SU-DHL-6 (cell line): Measurements from ENCODE around the gene RECK.
"Not testable (repeated sequence)": the region's sequence is repeated elsewhere in the genome, so short reads cannot be mapped to it uniquely, and the experiment has no call there.

Experiments
- H2AFZ ChIP-seq: fragments of 200-600 bp; sonication (generic); 2 replicates; pipeline ENCODE4 v1.6.1; 2014; ENCODE audit warnings: low read depth, mild to moderate bottlenecking, moderate library complexity, mixed read lengths, antibody characterized with exemption, low read length; ENCODE audit not compliant: severe bottlenecking
- H3F3A ChIP-seq: fragments of 200-600 bp; shearing (Covaris generic); 2 replicates; pipeline ENCODE4 v1.6.0; 2016; ENCODE audit warnings: antibody characterized with exemption, mild to moderate bottlenecking; ENCODE audit not compliant: insufficient read depth
- H3K27ac ChIP-seq: fragments of 200-600 bp; sonication (generic); 2 replicates; pipeline ENCODE4 v1.5.1; 2016; ENCODE audit warnings: low read depth, mild to moderate bottlenecking, low read length, moderate library complexity, mixed read lengths
- H3K27me3 ChIP-seq: fragments of 200-600 bp; sonication (generic), shearing (Covaris generic); 2 replicates; pipeline ENCODE4 v1.6.0; 2014; ENCODE audit warnings: mild to moderate bottlenecking, low read length
- H3K36me3 ChIP-seq: fragments of 200-600 bp; sonication (generic); 2 replicates; pipeline ENCODE4 v1.6.1; 2014; ENCODE audit warnings: mild to moderate bottlenecking, low read length, mixed read lengths
- H3K4me2 ChIP-seq: fragments of 300-600, 200-600 bp; shearing (Covaris generic), sonication (generic); 2 replicates; pipeline ENCODE4 v1.6.0; 2014; ENCODE audit warnings: low read length, low read depth, mild to moderate bottlenecking; ENCODE audit not compliant: poor library complexity, severe bottlenecking
- H3K4me3 ChIP-seq: fragments of 200-600 bp; sonication (generic); 2 replicates; pipeline ENCODE4 v1.5.1; 2014; ENCODE audit warnings: antibody characterized with exemption, low read length, mild to moderate bottlenecking, mixed read lengths; ENCODE audit not compliant: insufficient read depth, poor library complexity, severe bottlenecking
- H3K79me2 ChIP-seq: fragments of 200-600 bp; sonication (generic); 2 replicates; pipeline ENCODE4 v1.6.1; 2014; ENCODE audit warnings: mild to moderate bottlenecking, low read length, moderate library complexity; ENCODE audit not compliant: insufficient read depth
- H3K9ac ChIP-seq: fragments of 200-600 bp; sonication (generic); 2 replicates; pipeline ENCODE4 v1.7.0; 2014; ENCODE audit warnings: mild to moderate bottlenecking, low read length
- H3K9me2 ChIP-seq: fragments of 200-600 bp; sonication (generic); replicated peaks from 2 replicates; pipeline ENCODE4 v1.6.1; 2014; ENCODE audit warnings: low read length; ENCODE audit not compliant: insufficient read depth
- H3K9me3 ChIP-seq: fragments of 200-600 bp; sonication (generic); 2 replicates; pipeline ENCODE4 v1.6.1; 2014; ENCODE audit warnings: low read length, mixed read lengths; ENCODE audit not compliant: insufficient read depth
- H4K20me1 ChIP-seq: fragments of 200-600 bp; sonication (generic); 2 replicates; pipeline ENCODE4 v1.6.1; 2014; ENCODE audit warnings: low read depth, mild to moderate bottlenecking, antibody characterized with exemption, low read length, moderate library complexity, mixed read lengths
- EZH2phosphoT487 ChIP-seq: fragments of 200-600 bp; sonication (generic), shearing (Covaris generic); conservative IDR thresholded peaks from 2 replicates; pipeline ENCODE4 v1.6.1; 2018; ENCODE audit warnings: mild to moderate bottlenecking, antibody characterized with exemption, low read length, moderate library complexity, mixed read lengths
- TF ChIP-seq, protein P1 (sequence below): fragments of 200-600 bp; sonication (generic); IDR thresholded peaks from one replicate; pipeline ENCODE4 v1.5.1; 2017; ENCODE audit warnings: antibody characterized with exemption, mild to moderate bottlenecking, low read length, moderate library complexity; ENCODE audit not compliant: insufficient read depth, poor library complexity, severe bottlenecking

The RECK gene

DNA sequence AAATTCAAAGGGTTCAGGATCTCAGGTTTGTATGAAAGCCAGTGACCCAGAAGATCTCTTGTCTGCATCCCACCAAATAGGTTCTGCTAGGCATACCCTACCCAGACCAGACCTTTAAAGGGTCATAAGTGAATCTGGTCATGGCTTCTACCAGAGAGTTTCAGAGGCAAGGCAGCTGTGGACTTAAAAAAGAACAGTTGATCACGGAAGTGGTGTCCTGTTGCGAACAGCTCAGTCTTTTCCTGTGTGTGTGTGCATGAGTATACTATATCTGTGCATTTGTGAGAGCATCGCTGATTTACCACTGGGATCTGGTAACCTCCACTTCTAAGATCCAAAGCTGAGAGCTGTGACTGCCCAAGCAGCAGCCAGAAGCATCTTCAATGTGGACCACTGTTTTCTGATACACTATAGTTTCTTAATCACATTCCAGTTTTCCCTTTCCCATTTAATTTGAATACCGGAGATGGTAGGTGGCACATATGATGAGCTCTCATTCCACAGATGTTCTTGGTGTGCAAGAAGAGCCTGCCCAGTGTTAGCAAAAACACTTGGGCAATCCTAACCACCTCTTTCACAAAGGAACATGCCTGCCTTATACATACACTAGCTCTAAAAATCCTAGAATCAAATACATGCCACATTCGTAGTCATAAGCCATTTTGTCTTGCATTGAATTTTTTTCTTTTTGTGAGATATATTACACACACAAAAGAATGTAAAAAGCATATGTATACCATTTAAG is 42.6 kb upstream of the RECK start:
- TF ChIP-seq EZH2phosphoT487: no peak
- TF ChIP-seq, protein P1, sequence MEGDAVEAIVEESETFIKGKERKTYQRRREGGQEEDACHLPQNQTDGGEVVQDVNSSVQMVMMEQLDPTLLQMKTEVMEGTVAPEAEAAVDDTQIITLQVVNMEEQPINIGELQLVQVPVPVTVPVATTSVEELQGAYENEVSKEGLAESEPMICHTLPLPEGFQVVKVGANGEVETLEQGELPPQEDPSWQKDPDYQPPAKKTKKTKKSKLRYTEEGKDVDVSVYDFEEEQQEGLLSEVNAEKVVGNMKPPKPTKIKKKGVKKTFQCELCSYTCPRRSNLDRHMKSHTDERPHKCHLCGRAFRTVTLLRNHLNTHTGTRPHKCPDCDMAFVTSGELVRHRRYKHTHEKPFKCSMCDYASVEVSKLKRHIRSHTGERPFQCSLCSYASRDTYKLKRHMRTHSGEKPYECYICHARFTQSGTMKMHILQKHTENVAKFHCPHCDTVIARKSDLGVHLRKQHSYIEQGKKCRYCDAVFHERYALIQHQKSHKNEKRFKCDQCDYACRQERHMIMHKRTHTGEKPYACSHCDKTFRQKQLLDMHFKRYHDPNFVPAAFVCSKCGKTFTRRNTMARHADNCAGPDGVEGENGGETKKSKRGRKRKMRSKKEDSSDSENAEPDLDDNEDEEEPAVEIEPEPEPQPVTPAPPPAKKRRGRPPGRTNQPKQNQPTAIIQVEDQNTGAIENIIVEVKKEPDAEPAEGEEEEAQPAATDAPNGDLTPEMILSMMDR: no peak
- no peak overlapping the region for H3K4me2 ChIP-seq
- no peaks in the 10 kb centered on the region for H3F3A ChIP-seq
- H3K79me2 ChIP-seq: no peaks in the 10 kb centered on the region
- H3K9me2 ChIP-seq: no peaks in the 10 kb centered on the region
- H2AFZ ChIP-seq: no peak overlapping the region
- H3K9me3 ChIP-seq: no peaks in the 10 kb centered on the region
- H3K9ac ChIP-seq: no peak overlapping the region
- H3K27me3 ChIP-seq: no peaks in the 10 kb centered on the region
- H3K27ac ChIP-seq: no peak overlapping the region
- H4K20me1 ChIP-seq: no peaks in the 10 kb centered on the region
- H3K36me3 ChIP-seq: no peaks in the 10 kb centered on the region
- no peak overlapping the region for H3K4me3 ChIP-seq

DNA sequence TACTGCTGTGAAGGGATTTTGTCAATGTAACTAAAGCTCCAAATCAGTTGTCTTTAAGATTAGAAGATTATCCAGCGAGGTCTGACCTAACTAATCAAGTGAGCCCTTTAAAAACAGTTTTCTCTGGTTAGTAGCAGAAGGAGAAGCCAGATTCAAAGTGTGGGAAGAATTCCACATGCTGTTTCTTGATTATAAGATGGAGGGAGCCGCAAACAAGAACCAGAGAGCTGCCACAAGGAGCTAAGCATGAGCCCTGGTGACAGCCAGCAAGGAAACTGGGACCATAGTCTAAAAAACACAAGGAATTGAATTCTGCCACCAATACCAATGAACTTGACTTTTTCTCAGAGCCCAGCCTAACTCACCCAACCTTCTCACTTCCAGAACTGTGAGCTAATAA is 41.8 kb upstream of the RECK start:
- Histone ChIP-seq H2AFZ (no peak overlapping the region), H3K4me2 (no peak overlapping the region), H3K27me3 (no peaks in the 10 kb centered on the region), H3K27ac (no peak overlapping the region), H3K79me2 (no peaks in the 10 kb centered on the region), H3F3A (no peaks in the 10 kb centered on the region), H4K20me1 (no peaks in the 10 kb centered on the region), H3K9ac (no peak overlapping the region), H3K4me3 (no peak overlapping the region), H3K9me2 (no peaks in the 10 kb centered on the region), H3K9me3 (no peaks in the 10 kb centered on the region), H3K36me3 (no peaks in the 10 kb centered on the region)
- TF ChIP-seq, protein P1: no peak
- no peak for TF ChIP-seq EZH2phosphoT487

DNA sequence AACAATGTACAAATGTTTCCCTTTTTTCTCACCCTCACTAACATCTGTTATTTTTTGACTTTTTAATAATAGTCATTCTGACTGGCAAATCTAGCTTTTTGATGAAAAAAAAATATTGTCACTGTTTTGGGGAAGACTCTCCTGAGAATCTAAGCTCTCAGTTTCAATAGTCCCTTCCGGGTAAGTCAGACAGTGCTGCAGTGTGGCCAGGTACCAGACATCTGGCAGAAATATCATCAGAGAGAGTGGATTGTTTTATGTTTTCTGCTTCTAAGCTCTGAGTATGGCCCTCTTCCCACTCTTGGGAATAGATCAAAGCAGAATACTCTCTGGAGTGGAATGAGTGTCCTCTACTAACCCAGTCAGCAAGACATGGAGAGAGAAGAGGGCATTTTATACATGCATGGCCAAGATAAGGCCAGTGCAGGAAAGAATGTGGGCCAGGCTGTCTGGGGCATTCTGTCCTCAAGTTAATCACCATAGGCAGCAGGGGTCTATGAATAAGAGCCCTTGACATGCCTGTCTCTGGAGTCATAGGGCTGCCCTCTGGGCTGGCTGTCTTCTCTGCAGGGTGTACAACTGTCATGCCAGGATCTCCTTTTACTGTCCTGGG is 40.2 kb upstream of the RECK start:
- no peaks in the 10 kb centered on the region for H3K9me2 ChIP-seq
- no peaks in the 10 kb centered on the region for H3K79me2 ChIP-seq
- no peak overlapping the region for H3K4me3 ChIP-seq
- no peaks in the 10 kb centered on the region for H3K27me3 ChIP-seq
- H3K9ac ChIP-seq: no peak overlapping the region
- H3F3A ChIP-seq: no peaks in the 10 kb centered on the region
- H3K36me3 ChIP-seq: no peaks in the 10 kb centered on the region
- no peak overlapping the region for H3K4me2 ChIP-seq
- H3K9me3 ChIP-seq: no peaks in the 10 kb centered on the region
- H3K27ac ChIP-seq: no peak overlapping the region
- no peaks in the 10 kb centered on the region for H4K20me1 ChIP-seq
- H2AFZ ChIP-seq: no peak overlapping the region
- no peak for TF ChIP-seq EZH2phosphoT487
- TF ChIP-seq, protein P1: no peak

DNA sequence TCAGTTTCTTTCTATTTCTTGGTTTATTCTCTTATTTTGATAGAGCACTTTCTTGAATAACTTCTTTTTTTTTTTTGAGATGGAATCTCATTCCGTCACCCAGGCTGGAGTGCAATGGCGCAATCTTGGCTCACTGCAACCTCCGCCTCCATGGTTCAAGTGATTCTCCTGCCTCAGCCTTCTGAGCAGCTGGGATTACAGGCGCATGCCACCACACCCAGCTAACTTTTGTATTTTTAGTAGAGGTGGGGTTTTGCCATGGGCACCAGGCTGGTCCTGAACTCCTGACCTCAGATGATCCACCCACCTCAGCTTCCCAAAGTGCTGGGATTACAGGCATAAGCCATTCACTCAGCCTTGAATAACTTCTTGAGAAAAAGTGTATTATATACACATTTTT is 39.7 kb upstream of the RECK start:
- H3F3A ChIP-seq, H3K9me3 ChIP-seq, H3K36me3 ChIP-seq, H3K9me2 ChIP-seq, H3K4me3 ChIP-seq, H2AFZ ChIP-seq, H4K20me1 ChIP-seq, H3K4me2 ChIP-seq, H3K9ac ChIP-seq, H3K79me2 ChIP-seq, H3K27me3 ChIP-seq, H3K27ac ChIP-seq: not testable (repeated sequence)
